Posterior cingulate gyrus (tissue), 11 donors: Measurements from ENCODE around the gene PAAF1.

Source experiments
- DNase-seq, 10 donors: peaks; one replicate each; pipeline versions ENCODE4 v3.0.0 to v3.0.0-alpha.2; 2020 to 2021; ENCODE audit warnings: mixed read lengths in 3 of 10
- intact Hi-C: fragments of 100-400 bp; cut with DNase I; formaldehyde crosslinking; loops from one replicate; pipeline ENCODE4 v1.15.1; 2023

The PAAF1 gene

GRCh38 chr11:73968356-73968966 is 91.7 kb downstream of the PAAF1 start:
- DNase-seq, result peak in 2 of 10 donors; percentile 45 to 57
- intact Hi-C loops, result no loop called here

- intact Hi-C loops, result no loop called here
- DNase-seq, result peak in 2 of 10 donors; percentile 31 to 41
Observed at GRCh38 chr11:73969091-73969490, 92.3 kb downstream of the PAAF1 start.

- peak in 2 of 10 donors; percentile 31 to 62 for DNase-seq
- intact Hi-C loops, result no loop called here
Observed at GRCh38 chr11:73969991-73970800, 93.4 kb downstream of the PAAF1 start.

GRCh38 chr11:73971175-73971719 is 94.4 kb downstream of the PAAF1 start:
- intact Hi-C loops, result no loop called here
- peak in 3 of 10 donors; percentile 16 to 60 (median 16) for DNase-seq

- intact Hi-C loops, result no loop called here
- peak in 2 of 10 donors; percentile 2 to 7 for DNase-seq
Observed at GRCh38 chr11:73972187-73972586, 95.4 kb downstream of the PAAF1 start.

- DNase-seq, result peak in 3 of 10 donors; percentile 6 to 42 (median 29)
- intact Hi-C loops, result no loop called here
Observed at GRCh38 chr11:73972620-73973449, 96.0 kb downstream of the PAAF1 start.

- intact Hi-C loops, result no loop called here
- peak in 3 of 10 donors; percentile 12 to 28 (median 24) for DNase-seq
Observed at GRCh38 chr11:73974604-73975478, 98.0 kb downstream of the PAAF1 start.

- peak in 3 of 10 donors; percentile 10 to 62 (median 52) for DNase-seq
- intact Hi-C loops, result no loop called here
Observed at GRCh38 chr11:73975479-73975757, 98.6 kb downstream of the PAAF1 start.

GRCh38 chr11:73976451-73977151 is 99.8 kb downstream of the PAAF1 start:
- intact Hi-C loops, result no loop called here
- peak in 3 of 10 donors; percentile 41 to 43 (median 42) for DNase-seq

GRCh38 chr11:73977856-73978519 is 101.2 kb downstream of the PAAF1 start:
- intact Hi-C loops, result no loop called here

GRCh38 chr11:73978576-73979086 is 101.8 kb downstream of the PAAF1 start:
- intact Hi-C loops, result no loop called here
- peak in 1 of 10 donors; percentile 13 for DNase-seq

More at GRCh38 chr11:73977856-73978519, 101.2 kb downstream of the PAAF1 start:
- DNase-seq, result peak in 3 of 10 donors; percentile 25 to 46 (median 44)

GRCh38 chr11:73980001-73980961 is 103.5 kb downstream of the PAAF1 start:
- peak in 3 of 10 donors; percentile 39 to 77 (median 61) for DNase-seq
- intact Hi-C loops, result loop anchor here (5.0 kb wide), 1 partner anchor 192 kb away; the partner anchor contains the start of genes C2CD3 and PPME1
